Measurements from ENCODE around the gene EFNB2. TPM values are rescaled to one million over a fixed set of nuclear protein-coding genes. Genes with fewer than 3 reads are reported as not detected.

EFNB2 gene
- total RNA-seq, 2 donors from 2014 or later, result 9.5 to 14.8 TPM

GRCh38 chr13:106472621-106473020 lies 62.8 kb downstream of the EFNB2 start:
- no peak for ATAC-seq
- no peak for DNase-seq
- intact Hi-C loops (cut with DNase I), result no loop called here

- peak; percentile 64 for DNase-seq
- peak; percentile 68 to 96 for ATAC-seq
- intact Hi-C loops (cut with DNase I), result no loop called here
Observed at GRCh38 chr13:106471957-106472543, 63.4 kb downstream of the EFNB2 start.

- no peak for DNase-seq
- ATAC-seq, result no peak
- intact Hi-C loops (cut with DNase I), result no loop called here
Observed at GRCh38 chr13:106470576-106470975, 64.9 kb downstream of the EFNB2 start.

GRCh38 chr13:106468744-106469590 lies 66.5 kb downstream of the EFNB2 start:
- DNase-seq (no peak), ATAC-seq (no peak)
- intact Hi-C loops (cut with DNase I), result no loop called here

GRCh38 chr13:106468207-106468606 lies 67.3 kb downstream of the EFNB2 start:
- peak in 1 of 2 donors; percentile 68 for ATAC-seq
- intact Hi-C loops (cut with DNase I), result no loop called here
- no peak for DNase-seq

GRCh38 chr13:106467427-106468122 lies 67.9 kb downstream of the EFNB2 start:
- intact Hi-C loops (cut with DNase I), result no loop called here
- ATAC-seq (no peak), DNase-seq (no peak)

- intact Hi-C loops (cut with DNase I), result no loop called here
Observed at GRCh38 chr13:106466691-106467426, 68.6 kb downstream of the EFNB2 start.

GRCh38 chr13:106464076-106464475 lies 71.4 kb downstream of the EFNB2 start:
- DNase-seq (no peak), ATAC-seq (no peak)
- intact Hi-C loops (cut with DNase I), result no loop called here

More at GRCh38 chr13:106466691-106467426, 68.6 kb downstream of the EFNB2 start:
- ATAC-seq (no peak), DNase-seq (no peak)

- intact Hi-C loops (cut with DNase I), result no loop called here
- ATAC-seq (no peak), DNase-seq (no peak)
Observed at GRCh38 chr13:106462710-106463109, 72.8 kb downstream of the EFNB2 start.

- intact Hi-C loops (cut with DNase I), result no loop called here
- DNase-seq (no peak), ATAC-seq (no peak)
Observed at GRCh38 chr13:106455777-106456176, 79.7 kb downstream of the EFNB2 start.

- DNase-seq, result no peak
- no peak for ATAC-seq
- intact Hi-C loops (cut with DNase I), result no loop called here
Observed at GRCh38 chr13:106455190-106455589, 80.3 kb downstream of the EFNB2 start.

- ATAC-seq, result no peak
- no peak for DNase-seq
- intact Hi-C loops (cut with DNase I), result no loop called here
Observed at GRCh38 chr13:106453101-106453500, 82.4 kb downstream of the EFNB2 start.

- ATAC-seq (no peak), DNase-seq (no peak)
- intact Hi-C loops (cut with DNase I), result no loop called here
Observed at GRCh38 chr13:106450991-106451390, 84.5 kb downstream of the EFNB2 start.

- DNase-seq, result no peak
- intact Hi-C loops (cut with DNase I), result no loop called here
- ATAC-seq, result no peak
Observed at GRCh38 chr13:106449096-106449495, 86.4 kb downstream of the EFNB2 start.

GRCh38 chr13:106445996-106446395 lies 89.5 kb downstream of the EFNB2 start:
- intact Hi-C loops (cut with DNase I), result no loop called here
- DNase-seq, result no peak
- ATAC-seq, result no peak

GRCh38 chr13:106443607-106444322 lies 91.7 kb downstream of the EFNB2 start:
- ATAC-seq, result no peak
- intact Hi-C loops (cut with DNase I), result no loop called here
- no peak for DNase-seq

- intact Hi-C loops (cut with DNase I), result no loop called here
- no peak for ATAC-seq
- DNase-seq, result no peak
Observed at GRCh38 chr13:106440866-106441265, 94.6 kb downstream of the EFNB2 start.

Measured in left cardiac atrium (tissue), 4 donors.